Measurements from ENCODE around the gene AADACL4.

The AADACL4 gene

DNA sequence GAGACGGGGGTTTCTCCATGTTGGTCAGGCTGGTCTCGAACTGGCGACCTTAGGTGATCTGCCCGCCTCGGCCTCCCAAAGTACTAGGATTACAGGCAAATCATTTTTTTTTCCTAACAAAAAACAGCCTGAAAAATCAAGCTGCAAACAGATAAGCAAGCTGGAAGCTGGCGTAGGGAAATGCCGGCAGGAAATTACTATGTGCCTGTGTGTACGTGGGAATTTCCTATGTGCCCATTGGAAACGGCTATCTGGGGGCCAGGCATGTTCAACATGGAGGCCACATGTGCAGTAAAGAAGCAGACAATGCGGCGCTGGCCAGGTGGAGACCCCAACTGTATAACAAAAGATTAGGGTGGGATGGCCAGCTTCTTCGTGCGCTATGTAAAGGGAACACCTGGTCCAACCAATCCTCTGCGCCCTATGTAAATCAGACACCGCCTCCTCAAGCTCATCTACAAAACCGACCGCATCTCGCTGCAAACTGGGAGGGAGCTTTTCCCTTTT lies 9.1 kb upstream of the AADACL4 start:
- DNase-seq (ENCODE audit: low read depth) = no peak
- H3K4me3 ChIP-seq (ENCODE audit: low read depth, low read length) = no peak overlapping the region
- TF ChIP-seq, protein P1, sequence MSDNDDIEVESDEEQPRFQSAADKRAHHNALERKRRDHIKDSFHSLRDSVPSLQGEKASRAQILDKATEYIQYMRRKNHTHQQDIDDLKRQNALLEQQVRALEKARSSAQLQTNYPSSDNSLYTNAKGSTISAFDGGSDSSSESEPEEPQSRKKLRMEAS (IDR thresholded peaks at IDR 0.05; ENCODE audit: low read depth, low read length) = no peak
- TF ChIP-seq MYC (IDR thresholded peaks at IDR 0.05; ENCODE audit: low read depth, low read length) (no peak), POLR2A (IDR thresholded peaks at IDR 0.05; ENCODE audit: extremely low read depth, insufficient read length) (no peak)
- TF ChIP-seq, protein P2, sequence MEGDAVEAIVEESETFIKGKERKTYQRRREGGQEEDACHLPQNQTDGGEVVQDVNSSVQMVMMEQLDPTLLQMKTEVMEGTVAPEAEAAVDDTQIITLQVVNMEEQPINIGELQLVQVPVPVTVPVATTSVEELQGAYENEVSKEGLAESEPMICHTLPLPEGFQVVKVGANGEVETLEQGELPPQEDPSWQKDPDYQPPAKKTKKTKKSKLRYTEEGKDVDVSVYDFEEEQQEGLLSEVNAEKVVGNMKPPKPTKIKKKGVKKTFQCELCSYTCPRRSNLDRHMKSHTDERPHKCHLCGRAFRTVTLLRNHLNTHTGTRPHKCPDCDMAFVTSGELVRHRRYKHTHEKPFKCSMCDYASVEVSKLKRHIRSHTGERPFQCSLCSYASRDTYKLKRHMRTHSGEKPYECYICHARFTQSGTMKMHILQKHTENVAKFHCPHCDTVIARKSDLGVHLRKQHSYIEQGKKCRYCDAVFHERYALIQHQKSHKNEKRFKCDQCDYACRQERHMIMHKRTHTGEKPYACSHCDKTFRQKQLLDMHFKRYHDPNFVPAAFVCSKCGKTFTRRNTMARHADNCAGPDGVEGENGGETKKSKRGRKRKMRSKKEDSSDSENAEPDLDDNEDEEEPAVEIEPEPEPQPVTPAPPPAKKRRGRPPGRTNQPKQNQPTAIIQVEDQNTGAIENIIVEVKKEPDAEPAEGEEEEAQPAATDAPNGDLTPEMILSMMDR (IDR thresholded peaks at IDR 0.05; ENCODE audit: low read depth, low read length) = no peak

DNA sequence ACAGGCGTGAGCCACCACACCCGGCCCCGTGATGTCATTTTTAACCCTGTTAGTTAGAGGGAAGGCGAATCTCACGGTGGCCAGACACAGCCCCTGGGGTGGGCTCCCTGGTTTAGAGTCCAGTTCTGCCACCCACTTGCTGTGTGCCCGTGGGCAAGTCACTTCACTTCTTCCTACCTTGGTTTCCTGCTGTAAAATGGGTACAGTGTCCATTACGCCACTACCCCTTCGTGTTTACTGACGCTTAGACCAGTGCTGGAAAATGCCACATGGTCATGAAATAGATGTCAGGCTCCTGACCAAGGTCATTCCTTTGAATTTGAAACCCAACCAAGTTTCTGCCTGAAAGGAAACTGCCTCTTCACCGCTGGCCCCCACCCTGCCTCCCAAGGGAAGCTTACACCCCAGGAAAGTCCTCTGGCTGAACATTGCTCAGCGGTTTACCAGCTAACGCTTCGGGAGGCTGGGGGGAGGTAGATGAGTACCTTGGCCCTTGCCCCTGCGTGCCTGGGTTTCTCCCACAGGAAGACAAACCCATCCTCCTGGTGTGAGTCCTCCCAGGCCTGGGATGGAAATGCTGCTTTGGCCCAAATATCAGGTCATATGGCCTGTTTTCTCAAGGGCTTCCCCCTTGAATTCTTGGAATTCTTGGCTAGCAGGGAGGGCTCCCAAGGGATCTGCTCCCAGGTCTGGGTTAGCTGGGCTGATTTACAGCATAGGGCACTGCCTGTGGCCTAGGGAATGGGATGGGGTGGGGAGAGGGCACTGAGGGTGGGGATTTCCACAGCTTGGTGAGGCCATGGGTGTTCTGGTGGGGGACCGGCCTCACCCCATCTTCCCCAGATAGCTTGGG lies 7.6 kb upstream of the AADACL4 start:
- no peak for DNase-seq (ENCODE audit: low read depth)
- H3K4me3 ChIP-seq (ENCODE audit: low read depth, low read length) = no peak overlapping the region

DNA sequence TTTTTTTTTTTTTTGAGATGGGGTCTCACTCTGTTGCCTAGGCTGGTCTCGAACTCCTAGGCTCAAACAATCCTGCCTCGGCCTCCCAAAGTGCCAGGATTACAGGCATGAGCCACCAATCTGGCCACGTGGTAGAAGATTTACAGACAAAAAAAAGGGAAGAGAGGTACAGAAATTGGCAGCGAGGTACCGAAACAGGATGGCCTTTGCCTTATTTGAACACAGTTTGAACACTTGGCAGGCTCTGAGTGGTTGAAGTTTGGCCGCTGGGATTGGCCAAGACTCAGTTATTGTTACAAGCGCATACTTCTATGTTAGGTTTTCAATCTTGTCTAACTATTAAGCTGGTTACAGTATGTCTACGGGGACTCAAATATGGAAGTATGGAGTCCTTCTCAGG lies 6.2 kb upstream of the AADACL4 start:
- TF ChIP-seq MYC (IDR thresholded peaks at IDR 0.05; ENCODE audit: low read depth, low read length) (no peak), POLR2A (IDR thresholded peaks at IDR 0.05; ENCODE audit: extremely low read depth, insufficient read length) (no peak)
- TF ChIP-seq, protein P2 (IDR thresholded peaks at IDR 0.05; ENCODE audit: low read depth, low read length) = no peak
- TF ChIP-seq, protein P1 (IDR thresholded peaks at IDR 0.05; ENCODE audit: low read depth, low read length) = no peak
- H3K4me3 ChIP-seq (ENCODE audit: low read depth, low read length) = no peak overlapping the region
- no peak for DNase-seq (ENCODE audit: low read depth)

More for the DNA sequence above, 7.6 kb upstream of the AADACL4 start:
- TF ChIP-seq, protein P2 (IDR thresholded peaks at IDR 0.05; ENCODE audit: low read depth, low read length) = no peak
- TF ChIP-seq POLR2A (IDR thresholded peaks at IDR 0.05; ENCODE audit: extremely low read depth, insufficient read length) (no peak), MYC (IDR thresholded peaks at IDR 0.05; ENCODE audit: low read depth, low read length) (no peak)
- TF ChIP-seq, protein P1 (IDR thresholded peaks at IDR 0.05; ENCODE audit: low read depth, low read length) = no peak

DNA sequence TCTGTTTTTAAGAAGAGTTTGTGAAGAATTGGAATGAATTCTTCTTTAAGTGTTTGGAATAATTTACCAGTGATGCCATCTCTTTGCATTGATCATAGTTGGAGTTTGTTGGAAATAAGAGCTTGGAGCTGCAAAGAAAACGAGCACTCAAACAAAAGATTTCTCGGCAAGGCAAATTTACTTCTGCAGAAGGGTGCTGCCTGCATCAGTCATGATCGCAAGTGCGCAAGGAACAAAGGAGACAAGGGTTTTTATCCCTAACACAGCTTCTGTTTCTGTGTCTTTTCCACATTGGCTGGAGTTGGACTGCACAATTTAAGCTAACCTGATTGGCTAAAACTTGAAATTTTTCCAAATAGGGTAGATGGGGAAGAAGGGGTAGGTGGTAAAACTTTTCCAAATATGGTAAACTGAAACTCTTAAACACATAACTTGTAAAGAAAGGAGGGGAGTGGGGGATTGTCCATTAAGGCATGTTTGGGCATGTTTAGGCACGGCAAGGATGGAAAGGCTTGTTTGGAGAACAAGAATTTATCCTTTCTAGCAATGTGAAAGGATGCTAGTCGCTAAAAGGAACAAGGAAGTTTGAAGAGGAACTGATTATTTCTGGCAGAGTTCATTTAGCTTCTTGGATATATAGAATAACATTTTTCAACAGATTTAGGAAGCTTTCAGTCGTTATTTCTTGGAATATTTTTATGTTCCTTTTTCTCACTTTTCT lies 3.5 kb upstream of the AADACL4 start:
- no peak overlapping the region for H3K4me3 ChIP-seq (ENCODE audit: low read depth, low read length)
- TF ChIP-seq, protein P2 (IDR thresholded peaks at IDR 0.05; ENCODE audit: low read depth, low read length) = no peak
- TF ChIP-seq, protein P1 (IDR thresholded peaks at IDR 0.05; ENCODE audit: low read depth, low read length) = no peak
- TF ChIP-seq POLR2A (IDR thresholded peaks at IDR 0.05; ENCODE audit: extremely low read depth, insufficient read length) = no peak
- no peak for TF ChIP-seq MYC (IDR thresholded peaks at IDR 0.05; ENCODE audit: low read depth, low read length)
- DNase-seq (ENCODE audit: low read depth) = no peak

DNA sequence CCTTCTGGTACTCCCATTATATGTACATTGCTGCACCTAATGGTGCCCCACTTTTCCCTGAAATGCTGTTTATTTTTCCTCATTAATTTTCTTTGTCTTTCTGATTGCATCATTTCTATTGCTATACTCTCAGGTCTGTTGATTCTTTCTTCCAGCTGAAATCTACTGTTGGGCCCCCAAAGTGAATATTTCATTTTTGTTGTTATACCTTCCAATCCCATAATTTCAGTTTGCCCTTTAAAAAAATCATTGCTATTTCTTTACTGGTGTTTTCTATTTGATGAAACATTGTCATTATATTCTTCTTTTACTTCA lies 3.0 kb upstream of the AADACL4 start:
- no peak for DNase-seq (ENCODE audit: low read depth)
- no peak overlapping the region for H3K4me3 ChIP-seq (ENCODE audit: low read depth, low read length)
- no peak for TF ChIP-seq MYC (IDR thresholded peaks at IDR 0.05; ENCODE audit: low read depth, low read length)

DNA sequence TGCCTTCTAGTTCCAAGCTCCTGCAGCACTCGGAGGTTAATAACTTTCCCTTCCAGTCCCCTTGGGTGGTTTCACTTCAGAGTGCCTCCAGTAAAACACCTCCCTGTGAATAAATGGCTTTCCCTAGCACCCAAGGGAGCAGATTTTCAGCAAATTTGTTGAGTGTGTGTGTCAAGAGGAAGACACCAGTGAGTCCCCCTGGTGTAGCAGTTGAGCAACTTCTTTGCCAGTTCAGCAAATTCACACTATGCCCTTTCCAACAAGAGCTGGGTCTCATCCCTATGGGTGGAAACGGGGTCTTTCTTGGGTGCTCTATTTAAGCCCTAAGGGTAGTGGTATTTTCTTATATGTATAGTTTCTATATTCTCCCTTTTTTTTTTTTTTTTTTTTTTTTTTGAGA lies 806 bp upstream of the AADACL4 start:
- H3K4me3 ChIP-seq (ENCODE audit: low read depth, low read length) = no peak overlapping the region
- peak; percentile 51 for DNase-seq (ENCODE audit: low read depth)
- no peak for TF ChIP-seq POLR2A (IDR thresholded peaks at IDR 0.05; ENCODE audit: extremely low read depth, insufficient read length)
- TF ChIP-seq, protein P2 (IDR thresholded peaks at IDR 0.05; ENCODE audit: low read depth, low read length) = peak; percentile 13
- TF ChIP-seq MYC (IDR thresholded peaks at IDR 0.05; ENCODE audit: low read depth, low read length) = no peak
